WTC11 (cell line): Measurements from ENCODE around the gene KRT40. TPM values are rescaled to one million over a fixed set of nuclear protein-coding genes. Genes with fewer than 3 reads are reported as not detected.

Experiments used
- ATAC-seq: fragments of 200-7000 bp; cut with Tn5 transposase; 2 replicates; pipeline ENCODE4 v1.10.0; 2021; ENCODE audit warnings: mild to moderate bottlenecking, moderate library complexity
- CTCF ChIA-PET: fragments of 300-600 bp; sonication (Branson Sonifier 250); formaldehyde crosslinking; loops from one replicate; lab custom pipeline; 2021; ENCODE audit warnings: antibody characterized with exemption; lab: Charles Lee
- POLR2A ChIA-PET: fragments of 350-600 bp; sonication (Branson Sonifier 250); formaldehyde crosslinking; loops from one replicate; lab custom pipeline; 2021; ENCODE audit warnings: antibody characterized with exemption; lab: Charles Lee
- DNase-seq: peaks from one replicate; pipeline ENCODE4 v3.0.0; 2021; ENCODE audit warnings: low spot score
- H3K27ac Mint-ChIP-seq: 2 replicates; pipeline ENCODE4 v1.8.0; 2021; ENCODE audit warnings: mixed read lengths
- H3K27me3 Mint-ChIP-seq: 2 replicates; pipeline ENCODE4 v1.8.0; 2021; ENCODE audit warnings: low read depth, mild to moderate bottlenecking, moderate library complexity, mixed read lengths
- H3K36me3 Mint-ChIP-seq: 2 replicates; pipeline ENCODE4 v1.8.0; 2021; ENCODE audit warnings: mixed read lengths
- H3K4me1 Mint-ChIP-seq: 2 replicates; pipeline ENCODE4 v1.8.0; 2022; ENCODE audit warnings: mixed read lengths
- H3K4me3 Mint-ChIP-seq: 2 replicates; pipeline ENCODE4 v1.8.0; 2021; ENCODE audit warnings: mild to moderate bottlenecking, moderate library complexity, mixed read lengths
- H3K9me3 Mint-ChIP-seq: 2 replicates; pipeline ENCODE4 v1.8.0; 2021; ENCODE audit warnings: mixed read lengths
- AFF4 ChIP-seq: sonication (generic); formaldehyde crosslinking; IDR thresholded peaks from 2 replicates; pipeline ENCODE4 v1.8.1; 2023; ENCODE audit warnings: mild to moderate bottlenecking, missing genetic modification reagents, borderline replicate concordance
- CBFB ChIP-seq: sonication (generic); formaldehyde crosslinking; IDR thresholded peaks from 2 replicates; pipeline ENCODE4 v1.8.1; 2022; ENCODE audit warnings: mild to moderate bottlenecking, low read depth, missing genetic modification reagents
- CTCF ChIP-seq: fragments of 200-600 bp; IDR thresholded peaks from 2 replicates; pipeline ENCODE4 v1.8.0; 2022; ENCODE audit warnings: antibody characterized with exemption
- E2F5 ChIP-seq: sonication (generic); formaldehyde crosslinking; IDR thresholded peaks from 2 replicates; pipeline ENCODE4 v1.8.1; 2022; ENCODE audit warnings: mild to moderate bottlenecking, moderate library complexity, missing genetic modification reagents
- HMGXB4 ChIP-seq: sonication (generic); formaldehyde crosslinking; IDR thresholded peaks from 2 replicates; pipeline ENCODE4 v1.8.1; 2023; ENCODE audit warnings: mild to moderate bottlenecking, moderate library complexity, missing genetic modification reagents
- MXD4 ChIP-seq: fragments of 250-450 bp; sonication (Bioruptor Pico); IDR thresholded peaks from 2 replicates; pipeline ENCODE4 v1.8.0; 2021; ENCODE audit warnings: mild to moderate bottlenecking, moderate library complexity, borderline replicate concordance
- SMAD4 ChIP-seq: sonication (generic); formaldehyde crosslinking; IDR thresholded peaks from 2 replicates; pipeline ENCODE4 v1.8.0; 2022; ENCODE audit warnings: mild to moderate bottlenecking, missing genetic modification reagents
- SP1 ChIP-seq: sonication (generic); formaldehyde crosslinking; conservative IDR thresholded peaks from 2 replicates; pipeline ENCODE4 v1.8.1; 2022; ENCODE audit warnings: missing genetic modification reagents
- ZNF121 ChIP-seq: sonication (generic); formaldehyde crosslinking; IDR thresholded peaks from 2 replicates; pipeline ENCODE4 v1.8.0; 2023; ENCODE audit warnings: missing genetic modification reagents
- ZSCAN18 ChIP-seq: fragments of 250-450 bp; sonication (Bioruptor Pico); IDR thresholded peaks from 2 replicates; pipeline ENCODE4 v2.1.2; 2022; ENCODE audit warnings: mild to moderate bottlenecking, moderate library complexity
- total RNA-seq: library from RNA; stranded (reverse); gene quantifications from 3 replicates; pipeline ENCODE4 v1.2.3, GENCODE V29; 2021

KRT40 gene
- total RNA-seq, 1 experiment from 2014 or later: not detected

GRCh38 chr17:41012326-41013120 is 28.4 kb upstream of the KRT40 start (continued):
- TF ChIP-seq CTCF (no peak), SMAD4 (CRISPR knock-in tag) (no peak)

- Mint-ChIP-seq H3K27me3 (no peaks in the 10 kb centered on the region), H3K4me3 (no peak overlapping the region), H3K36me3 (no peaks in the 10 kb centered on the region), H3K9me3 (0 out of 2 replicates have a peak, but pooled peaks cover 7% of the 10 kb centered on the region), H3K4me1 (peaks cover 15% of the 10 kb centered on the region), H3K27ac (no peak overlapping the region)
- ATAC-seq (no peak), DNase-seq (no peak)
- CTCF ChIA-PET: no interaction called here
- POLR2A ChIA-PET: no interaction called here
- TF ChIP-seq CBFB (CRISPR knock-in tag) (no peak), MXD4 (CRISPR knock-in tag) (no peak), AFF4 (CRISPR knock-in tag) (no peak), ZSCAN18 (CRISPR knock-in tag) (no peak), HMGXB4 (CRISPR knock-in tag) (no peak)
Observed at GRCh38 chr17:41010441-41010840, 26.3 kb upstream of the KRT40 start.

GRCh38 chr17:41009936-41010335 is 25.8 kb upstream of the KRT40 start:
- Mint-ChIP-seq H3K9me3 (0 out of 2 replicates have a peak, but pooled peaks cover 7% of the 10 kb centered on the region), H3K27me3 (no peaks in the 10 kb centered on the region), H3K36me3 (no peaks in the 10 kb centered on the region), H3K4me1 (peaks cover 15% of the 10 kb centered on the region), H3K4me3 (no peak overlapping the region), H3K27ac (no peak overlapping the region)
- TF ChIP-seq E2F5 (CRISPR knock-in tag) (no peak), ZNF121 (CRISPR knock-in tag) (no peak), SP1 (CRISPR knock-in tag) (no peak)
- no peak for ATAC-seq
- DNase-seq: no peak
- POLR2A ChIA-PET: no interaction called here
- CTCF ChIA-PET: no interaction called here
